ENCODE data around the gene MREG.

- TF ChIP-seq CTCF (IDR thresholded peaks at IDR 0.05; ENCODE audit: low read length) (no peak), EZH2phosphoT487 (IDR thresholded peaks at IDR 0.05; ENCODE audit: low read length) (no peak)
Observed at GRCh38 chr2:215994911-215995310, 18.4 kb downstream of the MREG start.

Measured in MM.1S (cell line).